Uterus (tissue), 2 donors: Measurements from ENCODE around the gene SIK2.

Source experiments
- POLR2A ChIP-seq, 2 donors: fragments of 450-650 bp; IDR thresholded peaks; one replicate each; pipeline ENCODE4 v1.6.1; 2016; ENCODE audit warnings: antibody characterized with exemption in 2 of 2, mild to moderate bottlenecking in 1 of 2, moderate library complexity in 1 of 2
- TF ChIP-seq, protein P1 (sequence below), 4 experiments: fragments of 200-600 bp in 2 of 4; fragments of 450-650 bp in 2 of 4; sonication (generic) in 2 of 4; IDR thresholded peaks; one replicate each; pipeline ENCODE4 v1.5.1; 2016 to 2019; ENCODE audit warnings: antibody characterized with exemption in 4 of 4, mild to moderate bottlenecking in 2 of 4, moderate library complexity in 1 of 4

DNA sequence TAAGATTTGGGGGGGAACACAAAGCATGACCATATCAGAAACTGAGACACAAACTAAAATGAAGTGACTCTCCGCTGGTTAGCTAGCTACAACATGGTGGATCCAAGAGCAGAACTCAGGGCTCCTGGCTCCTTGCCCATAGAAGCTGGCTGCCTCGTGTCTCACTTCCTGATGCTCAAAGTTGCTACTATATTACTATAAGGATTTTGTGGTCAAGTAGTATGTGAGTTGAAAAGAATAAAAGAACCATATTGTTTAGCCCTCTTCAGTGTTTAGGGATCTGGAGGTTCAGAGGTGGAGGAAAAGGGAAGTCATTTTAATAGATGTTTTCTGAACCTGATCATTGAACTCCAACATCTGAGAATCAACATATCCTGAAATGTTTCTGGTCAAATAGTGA lies 16.9 kb upstream of the SIK2 start:
- TF ChIP-seq, protein P1, sequence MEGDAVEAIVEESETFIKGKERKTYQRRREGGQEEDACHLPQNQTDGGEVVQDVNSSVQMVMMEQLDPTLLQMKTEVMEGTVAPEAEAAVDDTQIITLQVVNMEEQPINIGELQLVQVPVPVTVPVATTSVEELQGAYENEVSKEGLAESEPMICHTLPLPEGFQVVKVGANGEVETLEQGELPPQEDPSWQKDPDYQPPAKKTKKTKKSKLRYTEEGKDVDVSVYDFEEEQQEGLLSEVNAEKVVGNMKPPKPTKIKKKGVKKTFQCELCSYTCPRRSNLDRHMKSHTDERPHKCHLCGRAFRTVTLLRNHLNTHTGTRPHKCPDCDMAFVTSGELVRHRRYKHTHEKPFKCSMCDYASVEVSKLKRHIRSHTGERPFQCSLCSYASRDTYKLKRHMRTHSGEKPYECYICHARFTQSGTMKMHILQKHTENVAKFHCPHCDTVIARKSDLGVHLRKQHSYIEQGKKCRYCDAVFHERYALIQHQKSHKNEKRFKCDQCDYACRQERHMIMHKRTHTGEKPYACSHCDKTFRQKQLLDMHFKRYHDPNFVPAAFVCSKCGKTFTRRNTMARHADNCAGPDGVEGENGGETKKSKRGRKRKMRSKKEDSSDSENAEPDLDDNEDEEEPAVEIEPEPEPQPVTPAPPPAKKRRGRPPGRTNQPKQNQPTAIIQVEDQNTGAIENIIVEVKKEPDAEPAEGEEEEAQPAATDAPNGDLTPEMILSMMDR (IDR thresholded peaks at IDR 0.05): no peak
- TF ChIP-seq POLR2A (IDR thresholded peaks at IDR 0.05): no peak
